Keratinocyte (primary cell): Measurements from ENCODE around the gene KLHL15.

ENCODE experiments used
- EZH2 ChIP-seq: IDR thresholded peaks from one replicate; pipeline ENCODE4 v1.6.1; 2012; ENCODE audit warnings: inconsistent platforms, mild to moderate bottlenecking, low read length, moderate library complexity
- TF ChIP-seq, protein P1 (sequence below), 3 experiments: IDR thresholded peaks in 1 of 3; conservative IDR thresholded peaks in 1 of 3; optimal IDR thresholded peaks in 1 of 3; 2 replicates in 2 of 3; 3 replicates in 1 of 3; pipeline versions ENCODE3 to v1.5.1; 2011; ENCODE audit warnings: low read length in 3 of 3, mild to moderate bottlenecking in 3 of 3, moderate library complexity in 2 of 3, control low read depth in 1 of 3, inconsistent platforms in 1 of 3; ENCODE audit not compliant: insufficient read depth in 2 of 3; ENCODE audit errors: extremely low read depth in 1 of 3

GRCh38 chrX:23944234-23944633 is 82.8 kb downstream of the KLHL15 start:
- TF ChIP-seq, protein P1, sequence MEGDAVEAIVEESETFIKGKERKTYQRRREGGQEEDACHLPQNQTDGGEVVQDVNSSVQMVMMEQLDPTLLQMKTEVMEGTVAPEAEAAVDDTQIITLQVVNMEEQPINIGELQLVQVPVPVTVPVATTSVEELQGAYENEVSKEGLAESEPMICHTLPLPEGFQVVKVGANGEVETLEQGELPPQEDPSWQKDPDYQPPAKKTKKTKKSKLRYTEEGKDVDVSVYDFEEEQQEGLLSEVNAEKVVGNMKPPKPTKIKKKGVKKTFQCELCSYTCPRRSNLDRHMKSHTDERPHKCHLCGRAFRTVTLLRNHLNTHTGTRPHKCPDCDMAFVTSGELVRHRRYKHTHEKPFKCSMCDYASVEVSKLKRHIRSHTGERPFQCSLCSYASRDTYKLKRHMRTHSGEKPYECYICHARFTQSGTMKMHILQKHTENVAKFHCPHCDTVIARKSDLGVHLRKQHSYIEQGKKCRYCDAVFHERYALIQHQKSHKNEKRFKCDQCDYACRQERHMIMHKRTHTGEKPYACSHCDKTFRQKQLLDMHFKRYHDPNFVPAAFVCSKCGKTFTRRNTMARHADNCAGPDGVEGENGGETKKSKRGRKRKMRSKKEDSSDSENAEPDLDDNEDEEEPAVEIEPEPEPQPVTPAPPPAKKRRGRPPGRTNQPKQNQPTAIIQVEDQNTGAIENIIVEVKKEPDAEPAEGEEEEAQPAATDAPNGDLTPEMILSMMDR (optimal IDR thresholded peaks at IDR 0.05 in 1 of 3, IDR thresholded peaks at IDR 0.05 in 1 of 3, conservative IDR thresholded peaks at IDR 0.05 in 1 of 3; ENCODE audit: extremely low read depth in 1 of 3, insufficient read depth in 2 of 3, low read length in 3 of 3) = no peak
- no peak for TF ChIP-seq EZH2
